Transverse colon (tissue), 4 donors: Measurements from ENCODE around the gene CRY1. TPM values are rescaled to one million over a fixed set of nuclear protein-coding genes. Genes with fewer than 3 reads are reported as not detected.
A peak's percentile ranks its signal among the peaks of the same experiment; 100 is the strongest.

Experiments
- DNase-seq: peaks from one replicate; pipeline ENCODE4 v3.0.0-alpha.2; 2019
- H3K27ac ChIP-seq, 4 donors: fragments of 200-600 bp; sonication (generic); 2 replicates each; pipeline ENCODE4 v1.5.1; 2016 to 2018; ENCODE audit warnings: inconsistent platforms in 4 of 4
- H3K27me3 ChIP-seq: fragments of 200-600 bp; sonication (generic); 2 replicates; pipeline ENCODE4 v1.5.1; 2017; ENCODE audit warnings: inconsistent platforms
- H3K36me3 ChIP-seq, 4 donors: fragments of 200-600 bp; sonication (generic); 2 replicates each; pipeline ENCODE4 v1.5.1; 2017 to 2019; ENCODE audit warnings: inconsistent platforms in 4 of 4
- H3K4me1 ChIP-seq, 4 donors: fragments of 200-600 bp; sonication (generic); 2 replicates each; pipeline ENCODE4 v1.5.1; 2017 to 2020; ENCODE audit warnings: inconsistent platforms in 4 of 4
- H3K4me3 ChIP-seq, 4 donors: fragments of 200-600 bp; sonication (generic); 1 replicate in 1 of 4; 2 replicates in 3 of 4; pipeline versions ENCODE4 v1.5.1 to v1.6.1; 2017 to 2019; ENCODE audit warnings: inconsistent platforms in 4 of 4
- H3K9me3 ChIP-seq, 2 donors: fragments of 200-600 bp; sonication (generic); 2 replicates each; pipeline ENCODE4 v1.5.1; 2017 to 2019; ENCODE audit warnings: inconsistent platforms in 2 of 2
- CTCF ChIP-seq, 5 experiments: fragments of 200-600 bp in 3 of 5; fragments of 450-650 bp in 2 of 5; sonication (generic) in 3 of 5; IDR thresholded peaks; 1 replicate in 2 of 5; 2 replicates in 3 of 5; pipeline ENCODE4 v1.5.1; 2016 to 2017; ENCODE audit warnings: antibody characterized with exemption in 5 of 5, inconsistent platforms in 3 of 5, mild to moderate bottlenecking in 2 of 5, moderate library complexity in 1 of 5
- EP300 ChIP-seq: sonication (generic); formaldehyde crosslinking; IDR thresholded peaks from one replicate; pipeline ENCODE4 v1.6.1; 2017; ENCODE audit warnings: antibody characterized with exemption, low read depth
- POLR2A ChIP-seq: fragments of 450-650 bp; IDR thresholded peaks from one replicate; pipeline ENCODE4 v1.6.1; 2016; ENCODE audit warnings: antibody characterized with exemption, mild to moderate bottlenecking, moderate library complexity
- POLR2AphosphoS5 ChIP-seq, 3 donors: sonication (generic); formaldehyde crosslinking; IDR thresholded peaks; one replicate each; pipeline ENCODE4 v1.6.1; 2016; ENCODE audit warnings: antibody characterized with exemption in 3 of 3
- WGBS, 2 donors: methylation state at CpG; one replicate each; pipeline ENCODE4 v1.1.5; 2018; ENCODE audit warnings: low coverage in 1 of 2; 5-methylcytosine and 5-hydroxymethylcytosine counted together
- in situ Hi-C, 4 donors: fragments of 200-750 bp; cut with MboI; loops; one replicate each; pipeline versions ENCODE4 v1.15.0 to v1.15.1; 2017; ENCODE audit warnings: low sequenced_read_pairs in 3 of 4, low pct_ligation_motif_present in 1 of 4, low pct_unique_long_range_greater_than_20kb in 1 of 4
- intact Hi-C: fragments of 100-400 bp; cut with DNase I; formaldehyde crosslinking; loops from one replicate; pipeline ENCODE4 v1.15.1; 2023; ENCODE audit warnings: low total_unique reads
- total RNA-seq, 4 donors: library from RNA; depleted of rRNA; stranded (reverse); fragments of >200 nt; gene quantifications; one replicate each; pipeline ENCODE4 v1.1.0, GENCODE V29; 2016

The CRY1 gene
- 10 to 100 TPM; 10.1 to 71.8 (median 21.0) TPM for total RNA-seq

DNA sequence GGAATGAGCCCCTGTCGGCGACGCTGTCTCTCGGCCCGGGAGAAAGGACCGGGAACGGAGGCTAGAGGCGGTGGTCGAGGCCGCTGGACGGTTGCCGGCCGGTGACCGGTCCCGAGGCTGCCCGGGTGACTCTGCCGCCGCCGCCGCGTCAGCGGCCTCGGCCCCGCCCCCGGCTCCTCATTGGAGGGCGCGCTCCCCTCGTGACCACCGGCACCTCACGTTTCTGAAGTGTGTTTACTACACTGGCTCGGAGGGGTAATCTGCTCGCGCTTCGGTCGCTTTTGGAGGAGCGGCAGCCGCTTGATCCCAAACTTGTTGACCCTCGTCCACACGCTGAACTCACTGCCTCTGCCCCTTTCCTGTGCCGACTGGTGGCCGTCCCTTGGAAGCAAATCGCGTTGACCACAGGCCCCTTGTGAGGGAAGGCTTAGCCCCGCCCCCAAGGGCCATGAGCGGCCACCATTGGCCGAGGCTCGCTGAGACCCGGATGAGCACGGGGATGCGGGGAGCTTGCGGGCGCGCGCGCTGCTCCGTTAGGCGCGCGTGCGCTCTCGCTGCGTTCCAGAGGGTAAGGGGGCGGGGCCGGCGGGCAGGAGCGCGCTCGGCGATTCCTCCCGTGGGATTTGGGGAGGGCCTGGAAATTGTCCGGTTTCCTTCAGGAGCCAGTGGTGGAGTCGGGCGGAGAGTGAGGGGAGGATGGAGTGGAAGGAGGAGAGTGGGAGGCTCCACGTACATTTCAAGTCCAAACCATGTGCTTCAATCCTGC is at the start of gene CRY1:
TSS of gene CRY1 (minus strand) at position 133 of the 766 bp plus-strand sequence. CDS start 588 bp downstream, outside the sequence.
- peak; percentile 95 for DNase-seq
- peaks cover 6 to 27% (median 16%) of the 10 kb centered on the region in 4 donors for H3K4me1 ChIP-seq
- peak; percentile 94 for TF ChIP-seq POLR2A
- TF ChIP-seq EP300, result no peak
- TF ChIP-seq CTCF (IDR thresholded peaks at IDR 0.05), result peak in 1 of 5 experiments; percentile 6
- peak; percentile 95 to 98 (median 95) for TF ChIP-seq POLR2AphosphoS5 (IDR thresholded peaks at IDR 0.05)
- H3K9me3 ChIP-seq, result no peaks in the 10 kb centered on the region
- in situ Hi-C loops, result no loop called here
- peak within 1 kb of the TSS; percentile 95 to 98 (median 97) for H3K27ac ChIP-seq
- no peaks in the 10 kb centered on the region for H3K36me3 ChIP-seq
- H3K27me3 ChIP-seq, result no peaks in the 10 kb centered on the region
- WGBS, 2 donors, result 8% methylated on average over 50 of the region's 74 CpGs; no CpG with 5 or more reads in 1 of the 2 donors
- intact Hi-C loops, result loop anchor here (5.0 to 10.0 kb wide), 3 partner anchors 121 to 849 kb away; partner anchors contain the start of genes CKAP4 and RIC8B
- H3K4me3 ChIP-seq, result peak within 1 kb of the TSS; percentile 83 to 96 (median 90)

DNA sequence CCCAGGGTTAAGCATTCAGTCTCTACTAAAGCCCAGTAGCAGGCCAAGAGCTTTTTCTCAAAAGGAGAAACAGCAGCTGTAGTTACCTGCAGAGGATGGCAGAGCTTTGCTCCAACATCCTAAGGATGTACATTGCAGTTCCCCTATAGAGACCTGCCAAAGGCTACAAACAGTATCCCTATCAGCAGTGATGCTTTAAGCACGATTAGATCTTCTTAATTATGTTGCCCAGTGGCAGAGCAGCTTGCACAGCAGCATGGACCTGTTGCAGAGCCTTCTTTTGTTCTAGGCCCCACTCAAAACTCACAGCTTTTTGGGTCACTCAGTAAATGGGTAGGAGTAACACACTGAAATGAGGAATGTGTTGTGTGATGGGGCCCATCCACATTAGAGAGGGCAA is 46.4 kb upstream of the CRY1 start:
- Histone ChIP-seq H3K27me3 (no peaks in the 10 kb centered on the region), H3K4me1 (no peaks in the 10 kb centered on the region), H3K27ac (no peak overlapping the region), H3K36me3 (no peaks in the 10 kb centered on the region), H3K4me3 (no peak overlapping the region), H3K9me3 (no peaks in the 10 kb centered on the region)
- TF ChIP-seq EP300 (no peak), POLR2A (no peak), POLR2AphosphoS5 (IDR thresholded peaks at IDR 0.05) (no peak), CTCF (IDR thresholded peaks at IDR 0.05) (no peak)
- intact Hi-C loops (no loop called here), in situ Hi-C loops (loop anchor here (5.0 to 25.0 kb wide), 4 partner anchors 265 to 475 kb away; no protein-coding TSS in a partner anchor)
- 92% methylated on average over 1 of the region's 1 CpG; no CpG with 5 or more reads in 1 of the 2 donors for WGBS, 2 donors
- no peak for DNase-seq

- TF ChIP-seq POLR2AphosphoS5 (IDR thresholded peaks at IDR 0.05), result no peak
- no peak for TF ChIP-seq CTCF (IDR thresholded peaks at IDR 0.05)
- no peak for TF ChIP-seq EP300
- TF ChIP-seq POLR2A, result no peak
- Histone ChIP-seq H3K4me1 (no peaks in the 10 kb centered on the region), H3K9me3 (no peaks in the 10 kb centered on the region), H3K36me3 (no peaks in the 10 kb centered on the region), H3K27ac (no peak overlapping the region), H3K27me3 (no peaks in the 10 kb centered on the region), H3K4me3 (no peak overlapping the region)
- no peak for DNase-seq
- in situ Hi-C loops (loop anchor here (5.0 to 25.0 kb wide), 4 partner anchors 266 to 476 kb away; no protein-coding TSS in a partner anchor), intact Hi-C loops (no loop called here)
- 85% methylated on average over 3 of the region's 3 CpGs; no CpG with 5 or more reads in 1 of the 2 donors for WGBS, 2 donors
These were observed 45.6 kb upstream of the CRY1 start for GRCh38 chr12:107138990-107139389.

DNA sequence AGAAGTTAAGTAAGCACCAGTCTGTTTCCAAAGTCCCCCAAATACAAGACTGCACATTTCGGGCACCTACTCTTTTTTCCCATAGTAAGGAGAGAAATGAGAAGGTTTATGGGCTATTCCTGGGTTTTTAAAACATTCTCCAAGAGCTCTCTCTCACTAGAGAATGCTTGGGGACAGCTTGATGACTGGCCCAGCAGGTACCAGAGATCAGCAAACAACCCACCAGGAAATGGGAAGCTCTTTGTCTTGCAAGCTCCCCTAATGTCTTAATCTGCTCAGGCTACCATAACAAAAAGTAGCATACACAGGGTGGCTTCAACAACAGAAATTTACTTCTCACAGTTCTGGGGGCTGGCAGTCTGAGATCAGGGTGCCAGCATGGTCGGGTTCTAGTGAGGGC is 41.8 kb upstream of the CRY1 start:
- Histone ChIP-seq H3K9me3 (no peaks in the 10 kb centered on the region), H3K36me3 (no peaks in the 10 kb centered on the region), H3K27me3 (no peaks in the 10 kb centered on the region), H3K27ac (no peak overlapping the region), H3K4me1 (peaks cover 0 to 3% (median 0%) of the 10 kb centered on the region in 4 donors), H3K4me3 (no peak overlapping the region)
- TF ChIP-seq POLR2AphosphoS5 (IDR thresholded peaks at IDR 0.05) (no peak), CTCF (IDR thresholded peaks at IDR 0.05) (no peak), EP300 (no peak), POLR2A (no peak)
- no peak for DNase-seq
- in situ Hi-C loops, result loop anchor here (5.0 to 25.0 kb wide), 4 partner anchors 270 to 480 kb away; no protein-coding TSS in a partner anchor
- WGBS, 2 donors, result 73% methylated on average over 2 of the region's 2 CpGs; no CpG with 5 or more reads in 1 of the 2 donors
- intact Hi-C loops, result no loop called here
